Left ventricle myocardium inferior (tissue), 1 donor: ENCODE measurements around the gene PSMD5. TPM values are rescaled to one million over a fixed set of nuclear protein-coding genes. Genes with fewer than 3 reads are reported as not detected.

Experiments used
- DNase-seq: peaks from one replicate; pipeline ENCODE4 v3.0.0-alpha.2; 2020
- H3K27ac ChIP-seq: fragments of 200-600 bp; replicated peaks from 2 replicates; pipeline ENCODE4 v1.8.0; 2021
- H3K27me3 ChIP-seq: fragments of 200-600 bp; 2 replicates; pipeline ENCODE4 v1.8.0; 2021; ENCODE audit warnings: low read depth
- H3K36me3 ChIP-seq: fragments of 200-600 bp; 2 replicates; pipeline ENCODE4 v1.8.0; 2021
- H3K4me1 ChIP-seq: fragments of 200-600 bp; 2 replicates; pipeline ENCODE4 v1.8.0; 2021
- H3K4me3 ChIP-seq: fragments of 200-600 bp; 2 replicates; pipeline ENCODE4 v1.8.0; 2021; ENCODE audit warnings: mild to moderate bottlenecking, moderate library complexity
- H3K9me3 ChIP-seq: fragments of 200-600 bp; replicated peaks from 2 replicates; pipeline ENCODE4 v1.8.0; 2021
- intact Hi-C: fragments of 100-400 bp; cut with micrococcal nuclease; formaldehyde crosslinking; loops from one replicate; pipeline ENCODE4 v1.11.0; 2022
- total RNA-seq: library from RNA; stranded (reverse); fragmentation: NEBNext Ultra II Directional; extraction: Animal tissue kit (Norgen Biotek cat#: 25700); gene quantifications from one replicate; pipeline ENCODE4 v1.2.1, GENCODE V29; 2021
- TF ChIP-seq, protein P1 (sequence below): fragments of 200-600 bp; IDR thresholded peaks from 2 replicates; pipeline ENCODE4 v1.8.0; 2021; ENCODE audit warnings: antibody characterized with exemption, mild to moderate bottlenecking, borderline replicate concordance
- donor health status: DM: no; HTN: yes; CAD: no; lungs with severe emphysema.

PSMD5 gene
- total RNA-seq, 1 donor from 2014 or later = 16.2 TPM

DNA sequence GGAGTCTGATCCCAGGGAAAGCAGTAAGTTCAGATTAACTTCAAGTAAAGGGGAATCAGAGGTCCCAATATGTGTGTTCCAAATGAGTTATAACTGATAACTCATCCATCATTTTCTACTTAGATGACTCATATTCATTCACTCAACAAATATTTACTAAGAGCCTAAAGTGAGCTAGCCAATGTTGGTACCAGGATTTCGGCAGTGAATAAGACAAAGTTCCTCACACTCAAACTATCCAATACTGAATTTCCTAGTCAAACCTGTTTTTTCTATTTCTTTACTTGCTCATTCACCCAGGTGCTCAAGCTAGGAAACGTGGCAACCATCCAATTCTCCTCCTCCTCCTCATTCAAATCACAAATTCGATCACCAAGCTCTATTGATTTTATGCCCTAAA lies 75.3 kb downstream of the PSMD5 start:
- Histone ChIP-seq H3K4me1 (peaks cover 20% of the 10 kb centered on the region), H3K27ac (no peak overlapping the region), H3K4me3 (no peak overlapping the region), H3K9me3 (no peaks in the 10 kb centered on the region), H3K27me3 (no peaks in the 10 kb centered on the region), H3K36me3 (peaks cover 92% of the 10 kb centered on the region)
- DNase-seq = no peak
- TF ChIP-seq, protein P1, sequence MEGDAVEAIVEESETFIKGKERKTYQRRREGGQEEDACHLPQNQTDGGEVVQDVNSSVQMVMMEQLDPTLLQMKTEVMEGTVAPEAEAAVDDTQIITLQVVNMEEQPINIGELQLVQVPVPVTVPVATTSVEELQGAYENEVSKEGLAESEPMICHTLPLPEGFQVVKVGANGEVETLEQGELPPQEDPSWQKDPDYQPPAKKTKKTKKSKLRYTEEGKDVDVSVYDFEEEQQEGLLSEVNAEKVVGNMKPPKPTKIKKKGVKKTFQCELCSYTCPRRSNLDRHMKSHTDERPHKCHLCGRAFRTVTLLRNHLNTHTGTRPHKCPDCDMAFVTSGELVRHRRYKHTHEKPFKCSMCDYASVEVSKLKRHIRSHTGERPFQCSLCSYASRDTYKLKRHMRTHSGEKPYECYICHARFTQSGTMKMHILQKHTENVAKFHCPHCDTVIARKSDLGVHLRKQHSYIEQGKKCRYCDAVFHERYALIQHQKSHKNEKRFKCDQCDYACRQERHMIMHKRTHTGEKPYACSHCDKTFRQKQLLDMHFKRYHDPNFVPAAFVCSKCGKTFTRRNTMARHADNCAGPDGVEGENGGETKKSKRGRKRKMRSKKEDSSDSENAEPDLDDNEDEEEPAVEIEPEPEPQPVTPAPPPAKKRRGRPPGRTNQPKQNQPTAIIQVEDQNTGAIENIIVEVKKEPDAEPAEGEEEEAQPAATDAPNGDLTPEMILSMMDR = no peak
- intact Hi-C loops = no loop called here

Other genes starting within 250 kb of the PSMD5 start
- gene MEGF9, start 128.5 kb downstream of the PSMD5 start, total RNA-seq = 5.1 TPM
- 41.3 TPM for gene FBXW2, start 49.5 kb downstream of the PSMD5 start, total RNA-seq
- 13.0 TPM for gene PHF19, start 34.3 kb upstream of the PSMD5 start, total RNA-seq
- gene TRAF1, start 83.9 kb upstream of the PSMD5 start, total RNA-seq = 2.6 TPM
- 0.63 TPM for gene C5, start 207.4 kb upstream of the PSMD5 start, total RNA-seq
- gene CNTRL, start 232.0 kb upstream of the PSMD5 start, total RNA-seq = 3.4 TPM